ENCODE results near the gene SLC6A11. TPM values are rescaled to one million over a fixed set of nuclear protein-coding genes. Genes with fewer than 3 reads are reported as not detected.

Gene SLC6A11
- polyA plus RNA-seq, 2 of the 4 experiments (the other 2 are of a cell fraction): 0.03 TPM

GRCh38 chr3:10790713-10791112 lies 25.3 kb upstream of the SLC6A11 start:
- ChIA-PET POLR2A (no interaction called here), CTCF (no interaction called here)
- H3K27ac ChIP-seq: no peak overlapping the region
- FAIRE-seq: no peak
- 60% methylated on average over 1 of the region's 1 CpG for WGBS (ENCODE audit: missing lambda C conversion rate)
- no peak overlapping the region for H3K4me3 ChIP-seq
- no peaks in the 10 kb centered on the region for H3K4me1 ChIP-seq
- no peak for ATAC-seq
- H3K9me3 ChIP-seq: peaks cover 6% of the 10 kb centered on the region; the same call in 2 of the 3 replicates
- H3K4me2 ChIP-seq: no peak overlapping the region
- no peak for TF ChIP-seq ESRRA (IDR thresholded peaks at IDR 0.05; ENCODE audit: borderline replicate concordance, low read length)
- TF ChIP-seq EHMT2 (IDR thresholded peaks at IDR 0.05; ENCODE audit: low read depth): no peak
- no peak for TF ChIP-seq CEBPB (IDR thresholded peaks at IDR 0.05)
- no peak for TF ChIP-seq KDM1A (IDR thresholded peaks at IDR 0.05; ENCODE audit: low read depth)
- TF ChIP-seq BHLHE40 (IDR thresholded peaks at IDR 0.05; ENCODE audit: low read depth, low read length): no peak
- no peak for TF ChIP-seq PHF8 (IDR thresholded peaks at IDR 0.05; ENCODE audit: borderline replicate concordance, low read depth)
- no peak for TF ChIP-seq HOXB13 (CRISPR knock-in tag; IDR thresholded peaks at IDR 0.05; ENCODE audit: low read depth)
- no peak for TF ChIP-seq MYC (IDR thresholded peaks at IDR 0.05; ENCODE audit: borderline replicate concordance, low read length)
- no peak for TF ChIP-seq NFE2L2 (conservative IDR thresholded peaks at IDR 0.05; ENCODE audit: low read length)
- TF ChIP-seq POLR2A (IDR thresholded peaks at IDR 0.05; ENCODE audit: low read length): no peak
- no peak for TF ChIP-seq MAZ (IDR thresholded peaks at IDR 0.05; ENCODE audit: borderline replicate concordance, low read depth, low read length)
- TF ChIP-seq FOSB (CRISPR knock-in tag; IDR thresholded peaks at IDR 0.05): no peak
- TF ChIP-seq MAFK (IDR thresholded peaks at IDR 0.05; ENCODE audit: partially characterized antibody): no peak
- TF ChIP-seq HDAC2 (IDR thresholded peaks at IDR 0.05): no peak
- no peak for TF ChIP-seq NR3C1 (IDR thresholded peaks at IDR 0.05)
- no peak for TF ChIP-seq RNF2 (IDR thresholded peaks at IDR 0.05; ENCODE audit: borderline replicate concordance, low read depth)
- TF ChIP-seq JUNB (IDR thresholded peaks at IDR 0.05): no peak
- TF ChIP-seq PBX3 (IDR thresholded peaks at IDR 0.05): no peak
- no peak for DNase-seq (ENCODE audit: low read depth in 1 of 2, low spot score in 1 of 2)

GRCh38 chr3:10792208-10792607 lies 23.8 kb upstream of the SLC6A11 start:
- Histone ChIP-seq H3K4me1 (no peaks in the 10 kb centered on the region), H3K4me3 (no peak overlapping the region), H3K9me3 (peaks cover 6% of the 10 kb centered on the region; the same call in 2 of the 3 replicates), H3K4me2 (no peak overlapping the region), H3K27ac (no peak overlapping the region)
- POLR2A ChIA-PET: no interaction called here
- 0 out of 6 replicates have a peak, but pooled peaks of 1 of the 2 experiments have one; percentile 31 for ATAC-seq
- WGBS (ENCODE audit: missing lambda C conversion rate): 55% methylated on average over 4 of the region's 4 CpGs
- TF ChIP-seq EP300 (IDR thresholded peaks at IDR 0.05) (no peak), FOSB (CRISPR knock-in tag; IDR thresholded peaks at IDR 0.05) (no peak), POLR2A (IDR thresholded peaks at IDR 0.05; ENCODE audit: low read length) (no peak), REST (IDR thresholded peaks at IDR 0.05) (no peak), CHD4 (IDR thresholded peaks at IDR 0.05; ENCODE audit: borderline replicate concordance) (no peak), POLR2AphosphoS2 (conservative IDR thresholded peaks at IDR 0.05; ENCODE audit: low read length) (no peak)
- DNase-seq (ENCODE audit: low read depth in 1 of 2, low spot score in 1 of 2): no peak
- CTCF ChIA-PET: interaction anchor here (0.6 to 1.7 kb wide), 5 partner anchors 19 to 1289 kb away, joined by 3 to 4 read pairs (median 3); no protein-coding TSS in a partner anchor
- FAIRE-seq: no peak
